Activated T-cell treated with anti-CD3 and anti-CD28 coated beads, Interleukin-2, amount 50 U/mL, for 1 hour (primary cell): ENCODE measurements around the gene UNC13B.
A peak's percentile ranks its signal among the peaks of the same experiment; 100 is the strongest.
"Not testable (repeated sequence)": the region's sequence is repeated elsewhere in the genome, so short reads cannot be mapped to it uniquely, and the experiment has no call there.

Experiments used
- DNase-seq: peaks from one replicate; pipeline ENCODE4 v3.0.0-alpha.2; 2020

The UNC13B gene

GRCh38 chr9:35395706-35396101 lies 233.9 kb downstream of the UNC13B start:
- no peak for DNase-seq

DNA sequence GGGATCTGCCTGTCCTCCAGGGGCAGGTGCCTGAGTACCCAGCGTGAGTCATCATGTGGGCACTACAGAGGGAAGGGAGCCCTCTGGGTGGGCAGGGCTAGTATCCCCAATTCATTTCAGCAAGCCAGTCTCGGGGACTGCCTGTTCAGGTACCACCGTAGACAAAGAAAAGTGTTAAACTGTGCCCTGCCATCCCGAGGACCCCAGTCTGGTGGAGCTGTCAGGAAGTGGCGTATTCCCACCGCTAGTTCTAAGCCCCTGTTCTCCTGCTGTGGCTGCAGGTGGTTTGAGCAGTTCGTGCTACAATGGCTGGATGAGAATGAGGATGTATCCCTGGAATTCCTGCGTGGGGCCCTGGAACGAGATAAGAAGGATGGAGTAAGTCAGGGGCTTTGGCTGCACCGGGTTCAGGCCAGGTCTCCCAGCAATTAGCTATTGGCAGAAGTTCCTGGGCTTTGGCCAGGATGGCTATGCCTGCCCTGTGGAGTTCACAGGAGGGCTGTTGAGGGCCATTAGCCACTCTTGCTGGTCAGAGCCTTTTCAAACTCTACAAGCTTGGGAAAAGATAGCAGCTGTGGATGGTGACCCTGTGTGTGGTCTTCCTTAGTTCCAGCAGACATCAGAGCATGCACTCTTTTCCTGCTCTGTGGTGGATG lies 234.9 kb downstream of the UNC13B start:
- no peak for DNase-seq

- no peak for DNase-seq
These were observed 235.4 kb downstream of the UNC13B start for GRCh38 chr9:35397216-35397698.

DNA sequence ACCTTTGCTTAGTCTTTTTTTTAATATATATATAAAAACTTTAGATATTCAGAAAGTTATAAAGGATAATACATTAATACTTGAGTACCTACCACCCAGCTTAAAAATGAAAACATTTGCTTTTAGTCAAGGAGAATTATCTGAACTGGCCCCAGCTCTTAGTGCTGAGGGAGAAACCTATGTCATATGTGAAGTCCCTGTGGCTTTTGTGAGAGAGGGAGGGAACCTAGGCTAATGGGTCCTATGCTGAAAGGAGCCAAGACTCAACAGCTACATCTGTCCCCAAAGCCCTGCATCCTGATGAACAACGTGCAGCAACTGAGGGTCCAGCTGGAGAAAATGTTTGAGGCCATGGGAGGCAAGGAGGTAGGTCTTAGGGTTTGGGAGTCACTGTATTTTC lies 236.1 kb downstream of the UNC13B start:
- DNase-seq = no peak

DNA sequence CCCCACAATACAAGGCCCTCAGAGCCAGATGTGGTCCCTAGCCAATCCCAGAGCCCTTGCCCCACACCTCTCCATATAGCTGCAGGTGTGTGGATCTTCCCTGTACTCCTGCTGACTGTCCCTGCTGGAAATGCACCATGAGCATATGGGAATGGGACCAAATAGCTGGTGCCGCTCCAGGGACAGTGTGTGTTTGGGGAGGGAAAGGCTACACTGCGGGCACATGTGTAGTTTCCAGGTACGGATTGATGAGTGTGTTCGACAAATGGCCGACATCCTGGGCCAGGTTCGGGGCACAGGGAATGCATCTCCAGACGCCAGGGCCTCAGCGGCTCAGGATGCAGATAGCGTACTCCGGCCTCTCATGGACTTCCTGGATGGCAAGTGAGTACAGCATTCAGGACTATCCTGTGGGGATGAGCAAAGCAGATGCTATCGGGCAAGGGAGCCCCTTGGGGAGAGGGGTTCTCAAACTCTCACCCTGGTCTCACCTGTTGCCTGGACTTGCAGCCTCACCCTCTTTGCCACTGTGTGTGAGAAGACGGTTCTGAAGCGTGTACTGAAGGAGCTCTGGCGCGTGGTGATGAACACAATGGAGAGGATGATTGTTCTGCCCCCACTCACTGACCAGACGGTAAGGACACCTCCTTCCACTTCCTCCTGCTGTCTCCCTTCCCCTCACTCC lies 237.0 kb downstream of the UNC13B start:
- no peak for DNase-seq

DNA sequence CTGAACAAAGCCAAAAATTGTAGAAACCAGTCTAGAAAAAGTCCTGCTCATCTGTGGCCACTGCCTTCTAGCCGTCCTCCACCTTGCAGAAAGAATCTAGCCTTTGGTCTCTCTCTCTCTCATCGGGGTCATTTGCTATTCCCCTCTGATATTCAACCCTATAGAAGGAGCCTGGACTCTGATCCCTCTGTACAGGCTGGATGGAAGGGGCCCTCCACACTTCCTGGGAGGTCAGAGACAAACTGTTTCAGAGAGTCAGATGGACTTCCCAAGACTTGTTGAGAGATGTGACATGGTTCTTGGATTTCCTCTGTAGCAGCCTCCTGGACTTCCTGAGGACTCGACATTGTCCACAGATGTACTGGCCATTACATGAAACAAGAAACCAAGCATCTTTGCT lies 243.1 kb downstream of the UNC13B start:
- DNase-seq = no peak

GRCh38 chr9:35406183-35406959 lies 244.6 kb downstream of the UNC13B start:
- DNase-seq = peak; percentile 40

DNA sequence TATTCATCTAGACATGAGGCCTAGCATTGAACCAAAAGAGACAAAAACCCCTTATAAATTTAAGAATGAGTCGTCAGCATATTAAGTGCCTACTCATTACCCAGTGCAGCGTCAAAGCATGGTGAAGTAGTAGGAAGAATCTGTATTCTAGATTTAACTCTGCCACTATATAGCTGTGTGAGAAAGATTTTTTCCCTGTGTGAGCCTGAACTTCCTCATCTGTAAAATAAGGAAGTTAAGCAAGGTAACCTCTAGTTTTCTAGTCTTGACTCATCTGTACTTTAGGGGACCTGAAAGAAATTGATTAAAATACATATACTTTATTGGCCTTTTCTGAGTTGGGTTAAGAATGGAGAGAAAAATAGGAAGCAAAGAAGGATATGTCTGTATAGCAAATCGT lies 246.0 kb downstream of the UNC13B start:
- DNase-seq = no peak

DNA sequence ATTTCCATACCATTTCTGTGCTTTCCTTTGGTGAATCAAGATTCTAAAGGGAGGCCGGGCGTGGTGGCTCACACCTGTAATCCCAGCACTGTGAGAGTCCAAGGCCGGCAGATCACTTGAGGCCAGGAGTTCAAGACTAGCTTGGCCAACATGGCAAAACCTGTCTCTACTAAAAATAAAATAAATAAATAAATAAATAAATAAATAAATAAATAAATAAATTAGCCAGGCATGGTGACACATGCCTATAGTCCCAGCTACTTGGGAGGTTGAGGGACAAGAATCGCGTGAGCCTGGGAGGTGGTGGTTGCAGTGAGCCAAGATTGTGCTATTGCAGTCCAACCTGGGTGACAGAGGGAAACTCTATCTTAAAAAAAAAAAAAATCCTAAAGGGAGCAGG lies 247.6 kb downstream of the UNC13B start:
- not testable (repeated sequence) for DNase-seq

GRCh38 chr9:35414889-35415288 lies 253.1 kb downstream of the UNC13B start:
- no peak for DNase-seq

DNA sequence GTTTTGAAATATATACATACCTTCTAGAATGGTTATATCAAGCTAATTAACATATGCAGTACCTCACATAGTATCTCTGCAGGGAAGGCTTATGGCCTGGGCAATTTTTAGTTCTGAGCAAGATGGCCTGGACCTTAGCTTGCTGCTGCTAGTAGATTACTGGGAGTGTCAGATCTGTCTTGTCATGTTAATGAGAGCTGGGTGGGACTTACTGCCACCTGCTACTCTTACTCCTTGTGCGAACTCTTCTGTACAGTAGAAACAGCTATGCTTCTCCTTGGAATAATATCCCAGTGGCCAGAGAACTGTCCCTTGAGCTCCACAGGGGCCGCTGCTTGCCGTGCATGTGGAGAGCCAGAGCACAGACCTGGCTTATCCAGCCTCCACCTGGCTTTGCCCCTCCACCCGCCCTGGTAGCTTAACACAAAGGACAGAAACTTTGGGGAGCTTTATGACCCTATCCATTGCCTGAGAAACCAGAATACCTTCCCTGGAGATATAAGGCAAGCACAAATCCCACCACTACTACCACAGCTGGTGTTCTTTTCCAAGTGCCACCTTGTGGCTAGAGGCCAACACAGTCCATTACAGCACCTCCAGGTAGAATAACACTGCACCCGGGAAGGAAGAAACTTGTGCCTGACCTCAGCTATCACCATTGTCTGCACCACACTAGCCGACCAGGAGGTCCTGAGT lies 253.7 kb downstream of the UNC13B start:
- no peak for DNase-seq

DNA sequence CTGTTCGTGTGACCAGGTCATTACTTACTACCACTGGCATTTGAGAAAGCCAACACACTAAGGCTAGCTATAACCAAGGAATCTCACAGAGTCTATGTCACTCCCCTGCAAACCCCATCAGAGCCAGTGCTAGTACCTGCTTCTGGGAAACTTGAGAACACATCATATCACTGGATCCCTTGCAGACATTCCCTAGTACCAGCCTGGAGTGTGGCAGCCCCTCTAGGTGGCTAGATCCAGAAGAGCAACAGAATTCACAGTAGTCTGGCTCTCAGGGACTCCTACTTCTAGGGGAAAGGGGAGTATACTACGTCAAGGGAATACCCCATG lies 254.3 kb downstream of the UNC13B start:
- DNase-seq = no peak

DNA sequence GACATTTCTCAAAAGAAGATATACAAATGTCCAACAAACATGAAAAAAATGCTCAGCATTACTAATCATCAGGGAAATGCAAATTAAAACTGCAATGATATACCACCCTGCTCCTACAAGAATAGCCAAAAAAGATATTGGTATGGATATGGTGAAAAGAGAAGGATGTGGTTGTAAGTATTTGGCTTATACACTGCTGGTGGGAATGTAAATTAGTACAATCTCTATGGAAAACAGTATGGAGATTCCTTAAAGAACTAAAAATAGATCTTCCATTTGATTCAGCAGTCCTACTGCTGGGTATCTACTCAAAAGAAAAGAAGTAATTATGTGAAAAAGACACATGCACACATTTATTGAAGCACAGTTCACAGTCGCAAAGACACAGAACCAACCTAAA lies 260.5 kb downstream of the UNC13B start:
- DNase-seq = no peak

- DNase-seq = no peak
These were observed 260.9 kb downstream of the UNC13B start for GRCh38 chr9:35422753-35423152.

- DNase-seq = no peak
These were observed 261.7 kb downstream of the UNC13B start for GRCh38 chr9:35423499-35423898.

- DNase-seq = no peak
These were observed 262.8 kb downstream of the UNC13B start for GRCh38 chr9:35424356-35425352.

DNA sequence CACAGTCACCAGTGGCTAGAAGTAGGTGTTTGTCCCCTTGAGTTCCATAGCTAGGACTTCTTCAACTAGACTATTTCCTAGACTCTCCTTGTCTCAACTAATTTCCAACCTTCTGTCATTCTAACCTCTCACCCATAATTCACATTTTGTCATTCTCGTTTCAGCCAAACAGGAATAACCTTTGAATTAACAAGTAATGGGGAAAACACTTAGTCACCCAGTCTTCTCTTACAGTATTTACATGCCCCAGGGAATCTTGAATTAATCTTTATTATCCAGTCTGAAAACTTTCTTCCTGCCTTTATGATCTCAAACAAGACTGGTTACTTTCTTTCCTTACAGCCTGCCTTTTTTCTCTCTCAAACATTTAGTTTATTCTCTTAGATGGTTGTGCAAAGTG lies 264.8 kb downstream of the UNC13B start:
- DNase-seq = no peak

DNA sequence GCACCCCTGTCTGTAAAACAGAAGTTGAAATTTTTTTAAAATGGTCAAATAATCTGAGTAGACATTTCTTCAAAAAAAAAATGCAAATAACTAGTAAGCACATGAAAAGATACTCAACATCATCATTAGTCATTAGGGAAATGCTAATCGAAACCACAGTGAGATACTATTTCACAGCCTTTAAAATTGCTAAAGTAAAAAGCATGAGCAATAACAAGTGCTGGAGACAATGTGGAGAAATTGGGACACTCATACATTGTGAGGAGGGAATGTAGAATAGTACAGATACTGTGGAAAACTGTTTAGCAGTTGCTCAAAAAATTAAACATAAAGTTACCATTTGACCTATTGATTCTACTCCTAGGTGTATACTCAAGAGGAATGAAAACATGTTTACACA lies 269.7 kb downstream of the UNC13B start:
- no peak for DNase-seq

DNA sequence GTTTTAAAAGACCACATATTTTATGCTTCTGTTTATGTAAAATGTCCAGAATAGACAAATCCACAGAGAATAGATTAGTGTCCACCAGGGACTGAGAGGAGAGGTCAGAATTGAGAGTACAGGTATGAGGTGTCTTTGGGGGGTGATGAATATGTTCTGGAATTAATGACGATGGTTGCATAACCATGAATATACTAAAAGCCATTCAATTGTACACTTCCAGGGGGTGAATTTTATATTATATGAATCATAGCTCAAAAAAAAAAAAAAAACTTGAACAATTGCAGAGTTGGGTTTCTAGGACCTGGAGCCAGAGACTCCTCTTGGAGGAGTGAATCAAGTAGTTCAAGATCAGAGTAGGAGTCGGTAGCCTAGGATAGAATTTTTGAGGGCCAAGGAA lies 270.3 kb downstream of the UNC13B start:
- DNase-seq = no peak

- no peak for DNase-seq
These were observed 275.1 kb downstream of the UNC13B start for GRCh38 chr9:35436933-35437332.

DNA sequence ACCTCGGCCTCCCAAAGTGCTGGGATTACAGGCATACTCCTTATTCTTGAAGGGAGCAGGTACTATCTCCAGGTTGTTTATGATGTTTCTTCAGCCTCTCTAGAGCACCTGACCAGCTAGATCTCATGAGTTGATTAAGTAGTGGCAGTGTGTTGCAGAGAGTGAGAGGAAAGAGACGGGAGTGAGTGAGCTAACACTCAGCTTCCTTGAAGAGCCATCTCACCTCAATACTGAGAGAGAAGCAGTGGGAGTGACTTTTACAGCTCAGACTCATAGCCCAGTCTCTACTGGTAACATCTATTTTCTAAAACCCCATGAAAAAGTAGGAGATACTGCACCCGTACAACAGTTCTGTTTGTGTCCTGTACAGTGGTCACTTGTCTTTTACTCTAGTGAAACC lies 284.2 kb downstream of the UNC13B start:
- DNase-seq = no peak

GRCh38 chr9:35448496-35448895 lies 286.7 kb downstream of the UNC13B start:
- DNase-seq = no peak
